SU-DHL-6 (cell line): ENCODE measurements around the gene KDM6B.

Experiments
- EZH2phosphoT487 ChIP-seq: fragments of 200-600 bp; sonication (generic), shearing (Covaris generic); conservative IDR thresholded peaks from 2 replicates; pipeline ENCODE4 v1.6.1; 2018; ENCODE audit warnings: mild to moderate bottlenecking, antibody characterized with exemption, low read length, moderate library complexity, mixed read lengths
- TF ChIP-seq, protein P1 (sequence below): fragments of 200-600 bp; sonication (generic); IDR thresholded peaks from one replicate; pipeline ENCODE4 v1.5.1; 2017; ENCODE audit warnings: antibody characterized with exemption, mild to moderate bottlenecking, low read length, moderate library complexity; ENCODE audit not compliant: insufficient read depth, poor library complexity, severe bottlenecking

DNA sequence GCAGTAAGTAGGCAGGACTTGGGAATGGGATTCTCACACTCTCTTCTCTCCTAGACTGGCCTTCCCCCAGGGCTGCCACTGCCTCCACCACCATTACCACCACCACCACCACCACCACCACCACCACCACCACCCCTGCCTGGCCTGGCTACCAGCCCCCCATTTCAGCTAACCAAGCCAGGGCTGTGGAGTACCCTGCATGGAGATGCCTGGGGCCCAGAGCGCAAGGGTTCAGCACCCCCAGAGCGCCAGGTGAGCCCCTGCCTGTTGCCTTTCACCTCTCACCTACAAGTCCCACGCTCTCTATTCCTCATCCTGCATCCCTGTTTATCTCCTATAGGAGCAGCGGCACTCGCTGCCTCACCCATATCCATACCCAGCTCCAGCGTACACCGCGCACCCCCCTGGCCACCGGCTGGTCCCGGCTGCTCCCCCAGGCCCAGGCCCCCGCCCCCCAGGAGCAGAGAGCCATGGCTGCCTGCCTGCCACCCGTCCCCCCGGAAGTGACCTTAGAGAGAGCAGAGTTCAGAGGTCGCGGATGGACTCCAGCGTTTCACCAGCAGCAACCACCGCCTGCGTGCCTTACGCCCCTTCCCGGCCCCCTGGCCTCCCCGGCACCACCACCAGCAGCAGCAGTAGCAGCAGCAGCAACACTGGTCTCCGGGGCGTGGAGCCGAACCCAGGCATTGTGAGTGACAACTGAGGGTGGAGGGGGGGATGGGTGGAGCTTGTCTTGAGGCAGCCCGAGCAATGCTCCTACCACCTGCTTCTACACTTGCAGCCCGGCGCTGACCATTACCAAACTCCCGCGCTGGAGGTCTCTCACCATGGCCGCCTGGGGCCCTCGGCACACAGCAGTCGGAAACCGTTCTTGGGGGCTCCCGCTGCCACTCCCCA is 13.0 kb downstream of the KDM6B start:
- TF ChIP-seq, protein P1, sequence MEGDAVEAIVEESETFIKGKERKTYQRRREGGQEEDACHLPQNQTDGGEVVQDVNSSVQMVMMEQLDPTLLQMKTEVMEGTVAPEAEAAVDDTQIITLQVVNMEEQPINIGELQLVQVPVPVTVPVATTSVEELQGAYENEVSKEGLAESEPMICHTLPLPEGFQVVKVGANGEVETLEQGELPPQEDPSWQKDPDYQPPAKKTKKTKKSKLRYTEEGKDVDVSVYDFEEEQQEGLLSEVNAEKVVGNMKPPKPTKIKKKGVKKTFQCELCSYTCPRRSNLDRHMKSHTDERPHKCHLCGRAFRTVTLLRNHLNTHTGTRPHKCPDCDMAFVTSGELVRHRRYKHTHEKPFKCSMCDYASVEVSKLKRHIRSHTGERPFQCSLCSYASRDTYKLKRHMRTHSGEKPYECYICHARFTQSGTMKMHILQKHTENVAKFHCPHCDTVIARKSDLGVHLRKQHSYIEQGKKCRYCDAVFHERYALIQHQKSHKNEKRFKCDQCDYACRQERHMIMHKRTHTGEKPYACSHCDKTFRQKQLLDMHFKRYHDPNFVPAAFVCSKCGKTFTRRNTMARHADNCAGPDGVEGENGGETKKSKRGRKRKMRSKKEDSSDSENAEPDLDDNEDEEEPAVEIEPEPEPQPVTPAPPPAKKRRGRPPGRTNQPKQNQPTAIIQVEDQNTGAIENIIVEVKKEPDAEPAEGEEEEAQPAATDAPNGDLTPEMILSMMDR: no peak
- TF ChIP-seq EZH2phosphoT487: no peak
